Mesendoderm (in vitro differentiated cells): ENCODE data around the gene PEAR1.

Source experiments
- DNase-seq: peaks from one replicate; pipeline ENCODE4 v3.0.0; 2013
- H2AK5ac ChIP-seq: 2 replicates; pipeline ENCODE4 v1.6.1; 2013; ENCODE audit warnings: low read length, inconsistent platforms
- H2BK120ac ChIP-seq: 2 replicates; pipeline ENCODE4 v1.6.1; 2013; ENCODE audit warnings: low read depth, mild to moderate bottlenecking, low read length, moderate library complexity, mixed read lengths
- H2BK15ac ChIP-seq: replicated peaks from 2 replicates; pipeline ENCODE4 v1.6.1; 2013; ENCODE audit warnings: low read depth, mild to moderate bottlenecking, moderate library complexity
- H2BK5ac ChIP-seq: 2 replicates; pipeline ENCODE4 v1.6.1; 2013; ENCODE audit warnings: low read length, inconsistent platforms
- H3K18ac ChIP-seq: 2 replicates; pipeline ENCODE4 v1.6.1; 2013; ENCODE audit warnings: mild to moderate bottlenecking, low read length, mixed read lengths
- H3K23ac ChIP-seq: one replicate; pipeline ENCODE4 v1.6.1; 2013; ENCODE audit warnings: low read length
- H3K27ac ChIP-seq: 2 replicates; pipeline ENCODE4 v1.5.1; 2013; ENCODE audit warnings: low read depth, mild to moderate bottlenecking, inconsistent platforms, low read length, moderate library complexity
- H3K27me3 ChIP-seq: 2 replicates; pipeline ENCODE4 v1.6.1; 2013; ENCODE audit warnings: low read length, control low read depth, mild to moderate bottlenecking, inconsistent platforms; ENCODE audit not compliant: insufficient read depth, poor library complexity
- H3K36me3 ChIP-seq: 2 replicates; pipeline ENCODE4 v1.6.1; 2013; ENCODE audit warnings: low read length, inconsistent platforms; ENCODE audit not compliant: control insufficient read depth, insufficient read depth
- H3K4ac ChIP-seq: one replicate; pipeline ENCODE4 v1.6.1; 2013; ENCODE audit warnings: low read depth, mild to moderate bottlenecking, low read length, moderate library complexity
- H3K4me1 ChIP-seq: 2 replicates; pipeline ENCODE4 v1.6.1; 2013; ENCODE audit warnings: low read depth, low read length, inconsistent platforms; ENCODE audit not compliant: control insufficient read depth
- H3K4me2 ChIP-seq: 2 replicates; pipeline ENCODE4 v1.6.1; 2013; ENCODE audit warnings: low read length
- H3K4me3 ChIP-seq: 2 replicates; pipeline ENCODE4 v1.5.1; 2013; ENCODE audit warnings: mild to moderate bottlenecking, low read length
- H3K56ac ChIP-seq: one replicate; pipeline ENCODE4 v1.6.1; 2013; ENCODE audit warnings: low read length
- H3K79me1 ChIP-seq: 2 replicates; pipeline ENCODE4 v1.6.1; 2013; ENCODE audit warnings: low read length, inconsistent platforms
- H3K79me2 ChIP-seq: 2 replicates; pipeline ENCODE4 v1.6.1; 2013; ENCODE audit warnings: mild to moderate bottlenecking, low read length; ENCODE audit not compliant: control insufficient read depth, insufficient read depth
- H3K9ac ChIP-seq: 2 replicates; pipeline ENCODE4 v1.6.1; 2013; ENCODE audit warnings: low read length, inconsistent platforms
- H4K5ac ChIP-seq: one replicate; pipeline ENCODE4 v1.6.1; 2013; ENCODE audit warnings: low read length
- H4K8ac ChIP-seq: one replicate; pipeline ENCODE4 v1.6.1; 2013; ENCODE audit warnings: low read depth, mild to moderate bottlenecking, control low read depth, low read length, moderate library complexity
- WGBS: extraction: QIAGEN DNeasy Blood & Tissue Kit; methylation state at CpG from one replicate; pipeline ENCODE4 v1.1.7; 2013; ENCODE audit warnings: low lambda C conversion rate, missing lambda C conversion rate; ENCODE audit not compliant: insufficient coverage; ENCODE audit errors: extremely low coverage; 5-methylcytosine and 5-hydroxymethylcytosine counted together

Gene PEAR1

GRCh38 chr1:156941675-156942074 lies 48.2 kb downstream of the PEAR1 start:
- Histone ChIP-seq H3K23ac (no peak overlapping the region), H3K27me3 (no peaks in the 10 kb centered on the region), H3K79me1 (no peaks in the 10 kb centered on the region), H3K79me2 (no peaks in the 10 kb centered on the region), H4K5ac (no peak overlapping the region), H3K4ac (no peak overlapping the region), H4K8ac (no peak overlapping the region), H3K4me3 (no peak overlapping the region), H3K18ac (no peak overlapping the region), H2BK15ac (no peak overlapping the region), H2AK5ac (no peak overlapping the region), H3K27ac (no peak overlapping the region), H3K4me2 (no peak overlapping the region), H3K9ac (no peak overlapping the region), H2BK120ac (no peak overlapping the region), H3K36me3 (peaks cover 10% of the 10 kb centered on the region), H3K4me1 (no peaks in the 10 kb centered on the region), H2BK5ac (no peak overlapping the region), H3K56ac (no peak overlapping the region)
- no CpG with 5 or more reads among the region's 10 CpGs for WGBS
- no peak for DNase-seq

GRCh38 chr1:156942176-156942575 lies 48.7 kb downstream of the PEAR1 start:
- Histone ChIP-seq H3K27ac (no peak overlapping the region), H3K27me3 (no peaks in the 10 kb centered on the region), H2BK15ac (no peak overlapping the region), H3K79me1 (no peaks in the 10 kb centered on the region), H3K4me3 (no peak overlapping the region), H3K23ac (no peak overlapping the region), H3K18ac (no peak overlapping the region), H2BK120ac (no peak overlapping the region), H4K8ac (no peak overlapping the region), H3K79me2 (no peaks in the 10 kb centered on the region), H3K4ac (no peak overlapping the region), H2BK5ac (no peak overlapping the region), H3K4me2 (no peak overlapping the region), H3K9ac (no peak overlapping the region), H2AK5ac (no peak overlapping the region), H4K5ac (no peak overlapping the region), H3K4me1 (no peaks in the 10 kb centered on the region), H3K36me3 (peaks cover 10% of the 10 kb centered on the region), H3K56ac (no peak overlapping the region)
- no CpG with 5 or more reads among the region's 3 CpGs for WGBS
- no peak for DNase-seq

- DNase-seq, result no peak
- H3K9ac ChIP-seq, result no peak overlapping the region
- H3K56ac ChIP-seq, result no peak overlapping the region
- no peak overlapping the region for H3K23ac ChIP-seq
- no peak overlapping the region for H3K18ac ChIP-seq
- H3K4me2 ChIP-seq, result no peak overlapping the region
- peaks cover 10% of the 10 kb centered on the region for H3K36me3 ChIP-seq
- H2BK120ac ChIP-seq, result no peak overlapping the region
- H3K27me3 ChIP-seq, result no peaks in the 10 kb centered on the region
- no peak overlapping the region for H4K8ac ChIP-seq
- no peak overlapping the region for H2BK15ac ChIP-seq
- H3K27ac ChIP-seq, result no peak overlapping the region
- no CpG with 5 or more reads among the region's 7 CpGs for WGBS
- H3K4me3 ChIP-seq, result no peak overlapping the region
- H3K79me1 ChIP-seq, result no peaks in the 10 kb centered on the region
- no peak overlapping the region for H4K5ac ChIP-seq
- no peaks in the 10 kb centered on the region for H3K4me1 ChIP-seq
- H2AK5ac ChIP-seq, result no peak overlapping the region
- no peak overlapping the region for H3K4ac ChIP-seq
- H3K79me2 ChIP-seq, result no peaks in the 10 kb centered on the region
- no peak overlapping the region for H2BK5ac ChIP-seq
Observed at GRCh38 chr1:156942576-156942975, 49.1 kb downstream of the PEAR1 start.

GRCh38 chr1:156943756-156944155 lies 50.2 kb downstream of the PEAR1 start:
- H3K4ac ChIP-seq, result no peak overlapping the region
- no peak overlapping the region for H3K18ac ChIP-seq
- no CpG with 5 or more reads among the region's 3 CpGs for WGBS
- no peaks in the 10 kb centered on the region for H3K27me3 ChIP-seq
- no peak overlapping the region for H3K4me3 ChIP-seq
- H2BK5ac ChIP-seq, result no peak overlapping the region
- H3K56ac ChIP-seq, result no peak overlapping the region
- H4K5ac ChIP-seq, result no peak overlapping the region
- no peak overlapping the region for H2BK15ac ChIP-seq
- H2BK120ac ChIP-seq, result no peak overlapping the region
- no peak for DNase-seq
- H3K9ac ChIP-seq, result no peak overlapping the region
- H2AK5ac ChIP-seq, result no peak overlapping the region
- peaks cover 10% of the 10 kb centered on the region for H3K36me3 ChIP-seq
- no peak overlapping the region for H3K23ac ChIP-seq
- no peak overlapping the region for H3K4me2 ChIP-seq
- H3K4me1 ChIP-seq, result peaks cover 3% of the 10 kb centered on the region
- H3K79me2 ChIP-seq, result no peaks in the 10 kb centered on the region
- H4K8ac ChIP-seq, result no peak overlapping the region
- no peak overlapping the region for H3K27ac ChIP-seq
- H3K79me1 ChIP-seq, result no peaks in the 10 kb centered on the region

GRCh38 chr1:156944268-156944667 lies 50.8 kb downstream of the PEAR1 start:
- H3K4ac ChIP-seq, result no peak overlapping the region
- no peaks in the 10 kb centered on the region for H3K79me2 ChIP-seq
- no peak overlapping the region for H3K56ac ChIP-seq
- no peak overlapping the region for H2BK120ac ChIP-seq
- no peak overlapping the region for H3K4me3 ChIP-seq
- H3K27ac ChIP-seq, result no peak overlapping the region
- DNase-seq, result no peak
- H3K4me2 ChIP-seq, result no peak overlapping the region
- no peak overlapping the region for H2AK5ac ChIP-seq
- no peak overlapping the region for H3K18ac ChIP-seq
- peaks cover 9% of the 10 kb centered on the region for H3K36me3 ChIP-seq
- no peaks in the 10 kb centered on the region for H3K27me3 ChIP-seq
- H2BK15ac ChIP-seq, result no peak overlapping the region
- no peak overlapping the region for H2BK5ac ChIP-seq
- H4K8ac ChIP-seq, result no peak overlapping the region
- H3K9ac ChIP-seq, result no peak overlapping the region
- no peaks in the 10 kb centered on the region for H3K79me1 ChIP-seq
- H3K23ac ChIP-seq, result no peak overlapping the region
- WGBS, result no CpG with 5 or more reads among the region's 1 CpG
- H3K4me1 ChIP-seq, result peaks cover 3% of the 10 kb centered on the region
- H4K5ac ChIP-seq, result no peak overlapping the region

GRCh38 chr1:156944848-156945247 lies 51.3 kb downstream of the PEAR1 start:
- Histone ChIP-seq H3K27ac (no peak overlapping the region), H3K18ac (no peak overlapping the region), H2BK120ac (no peak overlapping the region), H2AK5ac (no peak overlapping the region), H3K79me1 (no peaks in the 10 kb centered on the region), H2BK5ac (no peak overlapping the region), H3K27me3 (no peaks in the 10 kb centered on the region), H3K9ac (no peak overlapping the region), H3K79me2 (no peaks in the 10 kb centered on the region), H4K8ac (no peak overlapping the region), H3K23ac (no peak overlapping the region), H3K4me3 (no peak overlapping the region), H3K4me1 (peaks cover 8% of the 10 kb centered on the region), H3K4ac (no peak overlapping the region), H3K56ac (no peak overlapping the region), H4K5ac (no peak overlapping the region), H2BK15ac (no peak overlapping the region), H3K4me2 (no peak overlapping the region), H3K36me3 (peaks cover 9% of the 10 kb centered on the region)
- DNase-seq, result no peak
- WGBS, result no CpG with 5 or more reads among the region's 8 CpGs
